Gastroesophageal sphincter (tissue), 3 donors: ENCODE data around the gene COL4A2.
A peak's percentile ranks its signal among the peaks of the same experiment; 100 is the strongest.

Experiments
- CTCF ChIP-seq, 4 experiments: fragments of 200-600 bp in 2 of 4; fragments of 450-650 bp in 2 of 4; sonication (generic) in 1 of 4; IDR thresholded peaks; one replicate each; pipeline ENCODE4 v1.5.1; 2017 to 2019; ENCODE audit warnings: antibody characterized with exemption in 4 of 4, mild to moderate bottlenecking in 2 of 4, moderate library complexity in 2 of 4
- EP300 ChIP-seq: sonication (generic); formaldehyde crosslinking; IDR thresholded peaks from one replicate; pipeline ENCODE4 v1.6.1; 2017; ENCODE audit warnings: antibody characterized with exemption, mild to moderate bottlenecking
- POLR2A ChIP-seq, 2 donors: fragments of 450-650 bp; IDR thresholded peaks; one replicate each; pipeline ENCODE4 v1.6.1; 2017; ENCODE audit warnings: antibody characterized with exemption in 2 of 2, mild to moderate bottlenecking in 2 of 2, moderate library complexity in 1 of 2

DNA sequence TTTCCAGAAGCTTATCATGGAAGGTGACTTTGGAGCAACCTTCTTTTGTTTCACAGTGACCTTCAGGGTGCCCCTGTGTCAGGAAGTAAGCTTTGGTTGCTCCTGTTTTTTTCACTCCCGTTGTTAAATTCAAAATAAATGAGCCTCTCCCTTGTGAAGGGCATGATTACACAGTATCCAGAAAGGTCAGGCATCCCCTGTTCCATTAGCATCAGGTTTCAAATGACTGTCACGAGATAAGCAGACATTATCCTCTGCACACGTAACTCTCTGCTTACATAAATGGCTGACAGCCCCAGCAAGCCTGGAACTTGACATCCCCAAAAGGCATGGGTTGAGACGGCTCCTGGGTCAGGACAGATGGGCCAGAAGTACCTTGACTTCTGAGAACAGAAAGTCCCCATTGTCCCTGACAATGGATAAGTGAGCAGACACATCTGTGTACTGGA, 202.4 kb downstream of the COL4A2 start:
- TF ChIP-seq CTCF (IDR thresholded peaks at IDR 0.05) (no peak), EP300 (peak; percentile 64), POLR2A (IDR thresholded peaks at IDR 0.05) (no peak)
